Adrenal gland (tissue), 12 donors: ENCODE measurements around the gene TMCC3. TPM values are rescaled to one million over a fixed set of nuclear protein-coding genes. Genes with fewer than 3 reads are reported as not detected.
A peak's percentile ranks its signal among the peaks of the same experiment; 100 is the strongest.

Experiments used
- DNase-seq, 7 donors: peaks; one replicate each; pipeline ENCODE4 v3.0.0-alpha.2; 2019 to 2020
- H3K27ac ChIP-seq, 5 donors: fragments of 200-600 bp; sonication (generic) in 4 of 5; 1 replicate in 3 of 5; 2 replicates in 2 of 5; pipeline versions ENCODE4 v1.5.1 to v1.8.0; 2016 to 2020; ENCODE audit warnings: mild to moderate bottlenecking in 1 of 5
- H3K27me3 ChIP-seq: fragments of 200-600 bp; 2 replicates; pipeline ENCODE4 v1.8.0; 2021
- H3K36me3 ChIP-seq, 2 donors: fragments of 200-600 bp; replicated peaks in 1 of 2; 1 replicate in 1 of 2; 2 replicates in 1 of 2; pipeline versions ENCODE4 v1.5.1 to v1.8.0; 2018 to 2022
- H3K4me1 ChIP-seq, 2 donors: fragments of 200-600 bp; replicated peaks in 1 of 2; 1 replicate in 1 of 2; 2 replicates in 1 of 2; pipeline versions ENCODE4 v1.5.1 to v1.8.0; 2018 to 2021
- H3K4me3 ChIP-seq, 4 donors: fragments of 200-600 bp; sonication (generic) in 3 of 4; one replicate each; pipeline ENCODE4 v1.5.1; 2016 to 2018
- H3K9me3 ChIP-seq, 3 donors: fragments of 200-600 bp; sonication (generic) in 1 of 3; replicated peaks in 1 of 3; 1 replicate in 2 of 3; 2 replicates in 1 of 3; pipeline versions ENCODE4 v1.5.1 to v1.8.0; 2016 to 2021
- CTCF ChIP-seq, 6 experiments: fragments of 450-650 bp in 4 of 6; fragments of 200-600 bp in 2 of 6; sonication (generic) in 1 of 6; IDR thresholded peaks; 1 replicate in 5 of 6; 2 replicates in 1 of 6; pipeline versions ENCODE4 v1.5.1 to v1.8.0; 2016 to 2021; ENCODE audit warnings: antibody characterized with exemption in 6 of 6, mild to moderate bottlenecking in 2 of 6, moderate library complexity in 1 of 6
- POLR2A ChIP-seq, 2 donors: fragments of 450-650 bp; IDR thresholded peaks; one replicate each; pipeline ENCODE4 v1.6.1; 2017; ENCODE audit warnings: antibody characterized with exemption in 2 of 2, mild to moderate bottlenecking in 2 of 2, moderate library complexity in 1 of 2
- WGBS, 4 donors: extraction: QIAGEN DNeasy Blood & Tissue Kit in 2 of 4; methylation state at CpG; one replicate each; pipeline versions ENCODE4 v1.1.5 to v1.1.7; 2013 to 2017; 5-methylcytosine and 5-hydroxymethylcytosine counted together
- intact Hi-C, 2 donors: fragments of 100-400 bp; cut with DNase I; formaldehyde crosslinking; loops; one replicate each; pipeline versions ENCODE4 v1.14.1 to v1.15.0; 2022 to 2023
- polyA plus RNA-seq, 3 donors: library from polyadenylated mRNA; stranded (reverse); fragments of 200-250 nt in 2 of 3; fragments of 350-450 nt in 1 of 3; fragmentation: Illumina TruSeq in 1 of 3; extraction: RNeasy Lipid Tissue Mini Kit (QIAGEN cat#74804) in 1 of 3; gene quantifications; one replicate each; pipeline ENCODE4 v1.2.3, GENCODE V29; 2013 to 2014
- total RNA-seq, 9 donors: library from RNA; depleted of rRNA in 4 of 9; stranded (reverse); fragments of >200 nt in 4 of 9; fragments of 120-200 nt in 1 of 9; fragmentation: NEBNext Ultra II Directional in 1 of 9; extraction: Animal tissue kit (Norgen Biotek cat#: 25700) in 1 of 9; gene quantifications; one replicate each; pipeline versions ENCODE4 v1.1.0 to v1.2.4, GENCODE V29; 2013 to 2023
- donor health status: healthy with polysubstance abuse.
- donor health status: Bipolar disorder and iron deficiency.
- donor health status: DM: yes; HTN: yes; CAD: no.
- donor health status: DM: no; HTN: no; CAD: no.
- donor health status: DM: no; HTN: no; CAD: no.
- donor health status: DM: yes; HTN: yes; CAD: no.

Gene TMCC3
- total and polyA plus RNA-seq, 12 donors, result 1.2 to 13.4 (median 6.7) TPM

- Histone ChIP-seq H3K27me3 (no peaks in the 10 kb centered on the region), H3K36me3 (no peaks in the 10 kb centered on the region), H3K27ac (no peak overlapping the region), H3K9me3 (no peaks in the 10 kb centered on the region), H3K4me1 (no peaks in the 10 kb centered on the region), H3K4me3 (no peak overlapping the region)
- TF ChIP-seq CTCF (IDR thresholded peaks at IDR 0.05) (no peak), POLR2A (IDR thresholded peaks at IDR 0.05) (no peak)
- DNase-seq, result no peak
- WGBS, 4 donors, result 83 to 95% (median 89%) methylated on average over 6 of the region's 6 CpGs
- intact Hi-C loops, result no loop called here
These were observed 16.7 kb upstream of the TMCC3 start for GRCh38 chr12:94667031-94667540.

- no peak for DNase-seq
- intact Hi-C loops, result no loop called here
- Histone ChIP-seq H3K4me1 (no peaks in the 10 kb centered on the region), H3K27ac (no peak overlapping the region), H3K27me3 (no peaks in the 10 kb centered on the region), H3K4me3 (no peak overlapping the region), H3K9me3 (no peaks in the 10 kb centered on the region), H3K36me3 (no peaks in the 10 kb centered on the region)
- TF ChIP-seq POLR2A (IDR thresholded peaks at IDR 0.05), result no peak
- TF ChIP-seq CTCF (IDR thresholded peaks at IDR 0.05), result no peak
- 70 to 84% (median 78%) methylated on average over 2 of the region's 2 CpGs for WGBS, 4 donors
These were observed 15.8 kb upstream of the TMCC3 start for GRCh38 chr12:94666158-94666557.

GRCh38 chr12:94663702-94664101 is 13.3 kb upstream of the TMCC3 start:
- H3K4me3 ChIP-seq, result no peak overlapping the region
- WGBS, 4 donors, result 60 to 79% (median 75%) methylated on average over 4 of the region's 4 CpGs
- DNase-seq, result peak in 2 of 7 donors; percentile 24 to 27
- H3K27me3 ChIP-seq, result no peaks in the 10 kb centered on the region
- H3K4me1 ChIP-seq, result peaks cover 0 to 5% of the 10 kb centered on the region in 2 donors
- no peak for TF ChIP-seq POLR2A (IDR thresholded peaks at IDR 0.05)
- TF ChIP-seq CTCF (IDR thresholded peaks at IDR 0.05), result no peak
- H3K36me3 ChIP-seq, result no peaks in the 10 kb centered on the region
- intact Hi-C loops, result no loop called here
- H3K9me3 ChIP-seq, result no peaks in the 10 kb centered on the region
- H3K27ac ChIP-seq, result no peak overlapping the region

GRCh38 chr12:94663071-94663470 is 12.7 kb upstream of the TMCC3 start:
- WGBS, 4 donors, result 66 to 82% (median 76%) methylated on average over 4 of the region's 4 CpGs

More at GRCh38 chr12:94663071-94663470, 12.7 kb upstream of the TMCC3 start:
- H3K27ac ChIP-seq, result no peak overlapping the region
- DNase-seq, result no peak
- TF ChIP-seq POLR2A (IDR thresholded peaks at IDR 0.05), result no peak
- TF ChIP-seq CTCF (IDR thresholded peaks at IDR 0.05), result no peak
- no peaks in the 10 kb centered on the region for H3K9me3 ChIP-seq
- H3K27me3 ChIP-seq, result no peaks in the 10 kb centered on the region
- peaks cover 0 to 5% of the 10 kb centered on the region in 2 donors for H3K4me1 ChIP-seq
- intact Hi-C loops, result no loop called here
- no peaks in the 10 kb centered on the region for H3K36me3 ChIP-seq
- no peak overlapping the region for H3K4me3 ChIP-seq
